HG03159 (cell line): Measurements from ENCODE around the gene UBE3A.
"Not testable (repeated sequence)": the region's sequence is repeated elsewhere in the genome, so short reads cannot be mapped to it uniquely, and the experiment has no call there.

Source experiments
- ATAC-seq: cut with Tn5 transposase; IDR thresholded peaks from one replicate; pipeline ENCODE4 v1.9.1; 2021; ENCODE audit warnings: mild to moderate bottlenecking, moderate library complexity; ENCODE audit not compliant: unreplicated experiment

The UBE3A gene

GRCh38 chr15:25439369-25439836, 579 bp upstream of the UBE3A start:
- ATAC-seq = peak; percentile 12

- ATAC-seq = peak; percentile 49
Measured at GRCh38 chr15:25437777-25438600, 835 bp downstream of the UBE3A start.

GRCh38 chr15:25436707-25437106, 2.1 kb downstream of the UBE3A start:
- ATAC-seq = no peak

- no peak for ATAC-seq
Measured at GRCh38 chr15:25435474-25436243, 3.2 kb downstream of the UBE3A start.

- no peak for ATAC-seq
Measured at GRCh38 chr15:25433118-25433865, 5.5 kb downstream of the UBE3A start.

GRCh38 chr15:25431836-25432561, 6.8 kb downstream of the UBE3A start:
- no peak for ATAC-seq

- no peak for ATAC-seq
Measured at GRCh38 chr15:25427861-25428260, 11.0 kb downstream of the UBE3A start.

- ATAC-seq = no peak
Measured at GRCh38 chr15:25426896-25427610, 11.8 kb downstream of the UBE3A start.

- no peak for ATAC-seq
Measured at GRCh38 chr15:25424073-25424472, 14.8 kb downstream of the UBE3A start.

- ATAC-seq = no peak
Measured at GRCh38 chr15:25422021-25422420, 16.8 kb downstream of the UBE3A start.

- no peak for ATAC-seq
Measured at GRCh38 chr15:25418202-25418601, 20.6 kb downstream of the UBE3A start.

GRCh38 chr15:25417604-25418003, 21.2 kb downstream of the UBE3A start:
- no peak for ATAC-seq

- ATAC-seq = peak; percentile 63
Measured at GRCh38 chr15:25416693-25417092, 22.1 kb downstream of the UBE3A start.

GRCh38 chr15:25415707-25416106, 23.1 kb downstream of the UBE3A start:
- ATAC-seq = no peak

- ATAC-seq = no peak
Measured at GRCh38 chr15:25415217-25415616, 23.6 kb downstream of the UBE3A start.

GRCh38 chr15:25410649-25411048, 28.2 kb downstream of the UBE3A start:
- no peak for ATAC-seq

- not testable (repeated sequence) for ATAC-seq
Measured at GRCh38 chr15:25409731-25410130, 29.1 kb downstream of the UBE3A start.

- no peak for ATAC-seq
Measured at GRCh38 chr15:25408929-25409328, 29.9 kb downstream of the UBE3A start.

- ATAC-seq = no peak
Measured at GRCh38 chr15:25408428-25408827, 30.4 kb downstream of the UBE3A start.

- no peak for ATAC-seq
Measured at GRCh38 chr15:25407950-25408349, 30.9 kb downstream of the UBE3A start.
